ENCODE results near the gene CRTC1.

GRCh38 chr19:18815673-18816072 lies 132.2 kb downstream of the CRTC1 start:
- TF ChIP-seq POLR2A (IDR thresholded peaks at IDR 0.05) (no peak), CTCF (IDR thresholded peaks at IDR 0.05) (no peak)

All from uterus (tissue), 2 donors.